GM06990 (cell line): Measurements from ENCODE around the gene ZNF383.
"Not testable (repeated sequence)": the region's sequence is repeated elsewhere in the genome, so short reads cannot be mapped to it uniquely, and the experiment has no call there.

ENCODE experiments used
- DNase-seq: peaks from one replicate; pipeline ENCODE4 v3.0.0-alpha.2; 2011; ENCODE audit not compliant: insufficient read length; ENCODE audit errors: extremely low read depth
- H3K27me3 ChIP-seq: replicated peaks from 2 replicates; pipeline ENCODE4 v1.6.0; 2011; ENCODE audit warnings: low read length; ENCODE audit not compliant: control insufficient read depth, insufficient read depth
- H3K36me3 ChIP-seq: 2 replicates; pipeline ENCODE4 v1.5.1; 2011; ENCODE audit warnings: low read length; ENCODE audit not compliant: control insufficient read depth, insufficient read depth
- H3K4me3 ChIP-seq: replicated peaks from 2 replicates; pipeline ENCODE4 v1.5.1; 2011; ENCODE audit warnings: low read depth, mild to moderate bottlenecking, control low read depth, low read length
- CTCF ChIP-seq: IDR thresholded peaks from 2 replicates; pipeline ENCODE4 v1.5.1; 2011; ENCODE audit warnings: low read length, control low read depth, mild to moderate bottlenecking, inconsistent platforms; ENCODE audit not compliant: insufficient read depth, poor library complexity, severe bottlenecking

ZNF383 gene

DNA sequence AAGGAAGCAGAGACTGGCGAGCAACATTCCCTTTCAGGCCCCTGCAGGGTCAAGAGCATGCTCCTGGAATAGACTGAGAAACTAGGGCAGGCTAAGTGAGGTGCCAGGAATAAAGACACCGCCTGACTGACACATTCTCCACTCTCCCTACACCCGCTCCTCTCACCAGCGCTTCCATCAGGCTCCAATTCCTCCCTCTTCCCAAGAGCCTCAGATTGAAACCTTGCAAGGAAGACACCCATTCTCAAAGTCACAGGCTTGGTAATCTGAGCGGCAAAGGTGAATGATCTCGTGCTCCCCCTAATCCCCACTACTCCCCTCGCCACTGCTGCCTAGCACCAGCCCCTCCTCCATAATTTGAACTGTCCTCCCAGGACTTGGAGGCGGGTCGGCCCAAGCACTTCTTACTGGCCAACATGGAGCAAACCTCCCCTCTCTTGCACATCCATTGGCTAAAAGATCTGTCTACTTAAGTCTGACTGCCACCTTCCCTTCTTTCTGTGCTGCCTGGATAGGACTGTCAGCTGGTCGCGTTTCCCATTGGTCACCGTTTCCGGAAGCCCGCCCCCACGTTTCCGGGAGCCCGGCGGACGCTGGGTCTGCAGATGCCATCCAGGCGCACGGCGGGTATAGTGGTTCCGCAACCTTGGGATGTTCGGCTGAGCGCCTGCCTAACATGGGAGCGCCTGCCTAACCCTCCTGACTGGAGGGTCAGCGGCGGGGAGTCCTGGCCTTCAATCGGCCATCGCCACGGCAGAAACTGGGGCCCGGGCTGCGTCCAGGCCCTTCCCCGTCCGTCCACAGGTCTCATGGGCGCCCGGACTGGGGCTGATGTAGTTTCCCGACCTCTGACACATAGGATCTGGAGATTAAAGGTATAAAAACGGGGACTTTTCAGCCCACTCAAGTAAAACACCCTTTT is 33.6 kb downstream of the ZNF383 start:
- Histone ChIP-seq H3K27me3 (no peaks in the 10 kb centered on the region), H3K36me3 (no peaks in the 10 kb centered on the region), H3K4me3 (peak overlapping the region; percentile 56)
- no peak for TF ChIP-seq CTCF
- DNase-seq, result peak; percentile 29

GRCh38 chr19:37263028-37263427 is 45.0 kb downstream of the ZNF383 start:
- not testable (repeated sequence) for H3K4me3 ChIP-seq, H3K36me3 ChIP-seq, DNase-seq, H3K27me3 ChIP-seq

GRCh38 chr19:37267005-37267404 is 49.0 kb downstream of the ZNF383 start:
- not testable (repeated sequence) for H3K4me3 ChIP-seq, DNase-seq, H3K27me3 ChIP-seq, H3K36me3 ChIP-seq

DNA sequence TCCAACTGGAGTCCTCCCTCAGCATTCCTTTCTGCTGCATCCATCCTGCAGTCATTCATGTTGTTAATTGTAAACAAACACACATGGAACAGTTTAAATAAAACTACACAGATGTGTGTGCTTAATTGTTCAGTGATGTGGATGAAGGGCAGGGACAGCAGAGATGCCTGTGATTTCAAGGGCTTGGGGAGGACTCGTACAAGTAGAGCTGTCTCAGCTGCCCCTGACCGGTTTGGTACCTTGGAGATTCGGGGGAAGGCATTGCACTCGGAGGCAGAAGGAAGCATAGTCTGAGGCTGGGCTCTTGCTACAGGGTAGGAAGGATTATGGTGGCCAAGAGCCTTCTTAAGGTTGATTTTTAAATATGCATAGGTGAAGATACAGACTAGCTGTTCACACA is 49.7 kb downstream of the ZNF383 start:
- not testable (repeated sequence) for H3K27me3 ChIP-seq, H3K4me3 ChIP-seq, DNase-seq, H3K36me3 ChIP-seq

DNA sequence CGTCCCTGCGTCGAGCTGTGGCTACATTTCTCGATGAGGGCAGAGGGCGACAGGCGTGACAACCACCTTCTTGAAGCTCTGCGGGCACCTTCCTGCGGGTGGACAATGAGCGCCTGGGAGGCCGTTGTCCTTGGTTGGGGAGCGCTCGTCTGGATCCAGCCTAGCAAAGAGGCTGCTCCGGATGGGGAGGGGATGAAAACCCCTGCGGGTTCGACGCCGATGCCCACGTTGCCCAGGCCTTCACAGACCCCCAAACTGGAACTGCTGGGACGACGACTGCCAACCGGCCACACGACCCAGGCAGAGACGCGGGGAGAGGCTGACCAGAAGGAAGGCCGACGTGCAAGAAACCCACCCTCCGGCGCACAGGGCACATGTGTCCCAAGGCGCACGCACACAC is 62.6 kb downstream of the ZNF383 start:
- not testable (repeated sequence) for H3K36me3 ChIP-seq, DNase-seq, H3K27me3 ChIP-seq, H3K4me3 ChIP-seq

DNA sequence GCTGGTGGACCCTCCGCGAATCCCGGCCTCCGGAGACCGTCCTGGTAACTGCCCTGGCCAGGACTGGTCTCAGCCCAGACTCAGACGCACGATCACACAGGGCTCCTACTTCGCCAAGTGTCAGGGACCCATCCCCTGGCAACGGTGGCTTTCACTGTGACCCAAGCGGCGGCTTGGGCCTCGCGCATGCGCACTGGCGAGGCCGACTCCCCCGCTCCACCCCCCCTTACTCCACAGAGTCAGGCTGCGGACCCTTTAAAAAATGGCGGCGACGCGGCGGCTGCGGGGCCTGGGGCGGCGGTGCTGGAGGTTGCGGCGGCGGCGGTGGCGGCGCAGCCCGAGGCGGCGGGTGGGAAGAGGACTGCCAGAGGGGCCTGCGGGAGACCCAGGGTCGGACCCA is 66.0 kb downstream of the ZNF383 start:
- DNase-seq, H3K36me3 ChIP-seq, H3K27me3 ChIP-seq, H3K4me3 ChIP-seq: not testable (repeated sequence)

DNA sequence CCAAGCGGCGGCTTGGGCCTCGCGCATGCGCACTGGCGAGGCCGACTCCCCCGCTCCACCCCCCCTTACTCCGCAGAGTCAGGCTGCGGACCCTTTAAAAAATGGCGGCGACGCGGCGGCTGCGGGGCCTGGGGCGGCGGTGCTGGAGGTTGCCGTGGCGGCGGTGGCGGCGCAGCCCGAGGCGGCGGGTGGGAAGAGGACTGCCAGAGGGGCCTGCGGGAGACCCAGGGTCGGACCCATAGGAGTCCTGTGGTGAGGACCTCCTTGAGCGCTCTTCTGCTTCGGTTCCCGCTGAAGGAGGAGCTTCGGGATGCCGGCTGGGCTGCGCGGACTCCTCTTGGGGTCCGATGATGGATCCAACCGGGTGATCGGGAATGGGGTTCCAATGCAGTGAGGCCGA is 71.2 kb downstream of the ZNF383 start:
- H3K27me3 ChIP-seq, H3K36me3 ChIP-seq, DNase-seq, H3K4me3 ChIP-seq: not testable (repeated sequence)

GRCh38 chr19:37292998-37293939 is 75.3 kb downstream of the ZNF383 start:
- H3K36me3 ChIP-seq, DNase-seq, H3K27me3 ChIP-seq, H3K4me3 ChIP-seq: not testable (repeated sequence)

- not testable (repeated sequence) for H3K4me3 ChIP-seq, DNase-seq, H3K36me3 ChIP-seq, H3K27me3 ChIP-seq
These were observed 76.2 kb downstream of the ZNF383 start for GRCh38 chr19:37294246-37294645.
